Calu3 (cell line): ENCODE results near the gene PRG3. TPM values are rescaled to one million over a fixed set of nuclear protein-coding genes. Genes with fewer than 3 reads are reported as not detected.

ENCODE experiments used
- BruUV-seq: library from RNA; stranded (reverse); fragments of 400-500 nt; replicated peaks from 2 replicates; lab custom pipeline; 2021; lab: Mats Ljungman, UMichigan
- CTCF ChIA-PET: fragments of 300-600 bp; sonication (Branson Sonifier 250); formaldehyde crosslinking; loops from one replicate; lab custom pipeline; 2022; ENCODE audit warnings: antibody characterized with exemption; lab: Charles Lee
- DNase-seq: peaks from one replicate; pipeline ENCODE4 v3.0.0; 2022
- H3K27ac Mint-ChIP-seq: one replicate; pipeline ENCODE4 v1.8.0; 2022; ENCODE audit warnings: mixed read lengths; ENCODE audit not compliant: unreplicated experiment
- H3K27me3 Mint-ChIP-seq: one replicate; pipeline ENCODE4 v1.8.0; 2022; ENCODE audit warnings: mixed read lengths; ENCODE audit not compliant: unreplicated experiment
- H3K36me3 Mint-ChIP-seq: one replicate; pipeline ENCODE4 v1.8.0; 2022; ENCODE audit warnings: mild to moderate bottlenecking, moderate library complexity, mixed read lengths; ENCODE audit not compliant: insufficient read depth, unreplicated experiment
- H3K4me1 Mint-ChIP-seq: one replicate; pipeline ENCODE4 v1.8.0; 2022; ENCODE audit warnings: mild to moderate bottlenecking, low read depth, mixed read lengths; ENCODE audit not compliant: unreplicated experiment
- H3K4me3 Mint-ChIP-seq: one replicate; pipeline ENCODE4 v1.8.0; 2022; ENCODE audit warnings: mild to moderate bottlenecking, low read depth, moderate library complexity, mixed read lengths; ENCODE audit not compliant: unreplicated experiment
- H3K9me3 Mint-ChIP-seq: one replicate; pipeline ENCODE4 v1.8.0; 2022; ENCODE audit warnings: low read depth, mixed read lengths; ENCODE audit not compliant: unreplicated experiment
- CTCF ChIP-seq: fragments of 200-600 bp; IDR thresholded peaks from one replicate; pipeline ENCODE4 v1.8.0; 2022; ENCODE audit warnings: antibody characterized with exemption; ENCODE audit not compliant: unreplicated experiment
- intact Hi-C: fragments of 100-400 bp; cut with micrococcal nuclease; formaldehyde crosslinking; loops from one replicate; pipeline ENCODE4 v1.10.0; 2022; ENCODE audit not compliant: unreplicated experiment
- total RNA-seq: library from RNA; stranded (reverse); gene quantifications from 2 replicates; pipeline ENCODE4 v1.2.3, GENCODE V29; 2022

PRG3 gene
- total RNA-seq, 1 experiment from 2014 or later, result not detected

GRCh38 chr11:57387289-57388030 lies 6.5 kb upstream of the PRG3 start:
- Mint-ChIP-seq H3K27ac (no peak overlapping the region), H3K4me1 (no peaks in the 10 kb centered on the region), H3K27me3 (peaks cover 65% of the 10 kb centered on the region), H3K9me3 (no peaks in the 10 kb centered on the region), H3K36me3 (no peaks in the 10 kb centered on the region), H3K4me3 (no peak overlapping the region)
- no TSS peak for BruUV-seq
- no peak for TF ChIP-seq CTCF
- intact Hi-C loops, result loop anchor here (10.0 kb wide), 1 partner anchor 997 kb away; no protein-coding TSS in a partner anchor
- CTCF ChIA-PET, result no interaction called here
- no peak for DNase-seq

GRCh38 chr11:57386178-57386940 lies 5.4 kb upstream of the PRG3 start:
- Mint-ChIP-seq H3K36me3 (no peaks in the 10 kb centered on the region), H3K27me3 (peaks cover 66% of the 10 kb centered on the region), H3K27ac (no peak overlapping the region), H3K4me3 (no peak overlapping the region), H3K4me1 (no peaks in the 10 kb centered on the region), H3K9me3 (no peaks in the 10 kb centered on the region)
- DNase-seq, result no peak
- intact Hi-C loops, result loop anchor here (10.0 kb wide), 1 partner anchor 998 kb away; no protein-coding TSS in a partner anchor
- no peak for TF ChIP-seq CTCF
- no TSS peak for BruUV-seq
- CTCF ChIA-PET, result no interaction called here

GRCh38 chr11:57379732-57380131 lies 1.2 kb downstream of the PRG3 start:
- Mint-ChIP-seq H3K27ac (no peak overlapping the region), H3K27me3 (peaks cover 65% of the 10 kb centered on the region), H3K4me3 (no peak overlapping the region), H3K36me3 (no peaks in the 10 kb centered on the region), H3K4me1 (no peaks in the 10 kb centered on the region), H3K9me3 (no peaks in the 10 kb centered on the region)
- CTCF ChIA-PET, result interaction anchor here (0.6 kb wide), 1 partner anchor 19 kb away, joined by 3 read pairs; no protein-coding TSS in a partner anchor
- intact Hi-C loops, result loop anchor here (10.0 kb wide), 1 partner anchor 1005 kb away; no protein-coding TSS in a partner anchor
- DNase-seq, result peak; percentile 19
- BruUV-seq, result no TSS peak
- TF ChIP-seq CTCF, result no peak

- TF ChIP-seq CTCF, result no peak
- H3K27ac Mint-ChIP-seq, result no peak overlapping the region
- no peak overlapping the region for H3K4me3 Mint-ChIP-seq
- H3K4me1 Mint-ChIP-seq, result no peaks in the 10 kb centered on the region
- BruUV-seq, result no TSS peak
- intact Hi-C loops, result no loop called here
- CTCF ChIA-PET, result interaction anchor here (0.6 kb wide), 2 partner anchors 12 to 32 kb away, joined by 3 to 5 read pairs; no protein-coding TSS in a partner anchor
- H3K36me3 Mint-ChIP-seq, result no peaks in the 10 kb centered on the region
- peaks cover 81% of the 10 kb centered on the region for H3K27me3 Mint-ChIP-seq
- no peaks in the 10 kb centered on the region for H3K9me3 Mint-ChIP-seq
- DNase-seq, result no peak
Observed at GRCh38 chr11:57378186-57378585, 2.8 kb downstream of the PRG3 start.
